Retinal pigment epithelial cell (primary cell): ENCODE results near the gene UBE2Z.

Experiments used
- DNase-seq: peaks from one replicate; pipeline ENCODE4 v3.0.0-alpha.2; 2010; ENCODE audit warnings: low read depth
- H3K4me3 ChIP-seq: 2 replicates; pipeline ENCODE4 v1.5.1; 2011; ENCODE audit warnings: mild to moderate bottlenecking, low read length, control low read depth, moderate library complexity
- CTCF ChIP-seq: conservative IDR thresholded peaks from 2 replicates; pipeline ENCODE4 v1.5.1; 2011; ENCODE audit warnings: low read depth, low read length, control low read depth, inconsistent platforms

UBE2Z gene

DNA sequence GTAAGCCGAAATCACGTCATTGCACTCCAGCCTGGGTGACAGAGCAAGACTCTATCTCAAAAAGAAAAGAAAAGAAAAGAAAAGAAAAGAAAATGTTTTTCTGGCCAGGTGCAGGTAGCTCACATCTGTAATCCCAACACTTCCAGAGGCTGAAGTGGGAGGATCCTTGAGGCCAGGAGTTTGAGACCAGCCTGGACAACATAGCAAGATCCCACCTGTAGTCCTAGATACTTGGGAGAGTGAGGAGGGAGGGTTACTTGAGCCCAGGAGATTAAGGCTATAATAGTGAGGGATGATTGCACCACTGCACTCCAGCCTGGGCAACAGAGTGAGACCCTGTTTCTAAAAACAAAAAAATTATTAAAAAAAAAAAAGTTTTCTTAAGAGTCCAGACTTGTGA is 18.1 kb upstream of the UBE2Z start:
- no peak for DNase-seq
- no peak for TF ChIP-seq CTCF
- H3K4me3 ChIP-seq: no peak overlapping the region

GRCh38 chr17:48892940-48893645 is 15.1 kb upstream of the UBE2Z start:
- no peak for TF ChIP-seq CTCF
- H3K4me3 ChIP-seq: peak overlapping the region; percentile 98
- no peak for DNase-seq

- H3K4me3 ChIP-seq: peak overlapping the region; percentile 98
- no peak for DNase-seq
- no peak for TF ChIP-seq CTCF
Observed at GRCh38 chr17:48893646-48894508, 14.3 kb upstream of the UBE2Z start.

DNA sequence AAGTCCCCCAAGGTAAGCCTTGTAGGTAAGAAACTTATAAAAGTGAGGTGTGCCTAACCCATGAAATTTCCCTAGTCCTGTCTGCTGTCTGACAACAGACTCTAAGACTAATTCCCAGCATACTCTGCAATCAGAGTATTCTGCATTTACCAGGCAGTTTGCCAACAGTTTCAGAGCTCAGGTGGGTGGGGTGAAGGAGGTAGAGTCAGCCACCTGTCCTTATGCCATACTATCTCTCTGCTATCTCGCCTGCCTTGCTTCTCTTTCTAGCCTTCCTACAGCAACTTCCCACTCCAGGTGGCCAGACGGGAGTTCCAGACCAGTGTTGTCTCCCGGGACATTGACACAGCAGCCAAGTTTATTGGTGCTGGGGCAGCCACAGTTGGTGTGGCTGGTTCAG is 13.3 kb upstream of the UBE2Z start:
- TF ChIP-seq CTCF: no peak
- no peak overlapping the region for H3K4me3 ChIP-seq
- no peak for DNase-seq

DNA sequence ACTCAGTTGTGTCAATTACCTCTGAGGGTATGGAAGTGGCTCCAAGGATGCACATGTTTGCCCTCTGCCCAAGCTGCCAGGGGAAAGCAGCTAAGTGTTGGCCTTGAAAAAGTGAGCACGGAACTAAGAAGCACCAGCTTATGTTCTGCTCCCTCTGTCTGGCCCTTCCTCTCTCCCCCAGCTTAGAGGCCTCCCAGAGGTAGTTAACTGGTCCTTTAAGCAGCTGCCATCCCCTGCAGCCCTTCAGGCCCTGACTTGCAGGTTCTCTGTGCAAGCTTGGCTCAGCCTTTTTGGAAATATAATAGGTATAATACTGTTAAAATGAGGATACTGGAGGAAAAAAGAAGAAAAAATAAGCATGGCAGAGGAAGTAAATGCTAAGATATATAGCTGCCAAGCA is 7.0 kb upstream of the UBE2Z start:
- TF ChIP-seq CTCF: no peak
- no peak for DNase-seq

DNA sequence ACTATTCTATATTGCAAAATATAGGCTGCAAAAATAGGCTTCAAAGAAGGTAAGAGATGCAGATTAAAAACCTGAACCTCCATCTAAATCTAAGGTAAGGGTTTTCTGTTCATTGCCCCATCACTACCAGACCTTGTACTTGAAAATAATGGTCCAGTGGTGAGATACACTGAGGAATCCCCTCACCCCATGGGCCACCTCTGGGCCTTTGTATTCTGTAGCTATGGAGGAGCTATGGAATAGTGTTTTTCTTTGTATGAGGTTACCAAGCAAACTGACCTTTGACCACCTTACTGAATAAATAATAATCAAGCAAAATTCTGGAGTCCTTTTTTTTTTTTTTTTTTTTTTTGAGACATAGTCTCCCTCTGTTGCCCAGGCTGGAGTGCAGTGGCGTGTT is 4.8 kb upstream of the UBE2Z start:
- DNase-seq: no peak
- H3K4me3 ChIP-seq: no peak overlapping the region
- TF ChIP-seq CTCF: no peak

More for the DNA sequence above, 7.0 kb upstream of the UBE2Z start:
- no peak overlapping the region for H3K4me3 ChIP-seq
